Coronary artery (tissue), 2 donors: ENCODE data around the gene CERS6.

Experiments used
- DNase-seq: peaks from one replicate; pipeline ENCODE4 v3.0.0-alpha.2; 2017; ENCODE audit warnings: low spot score
- H3K27ac ChIP-seq, 2 donors: fragments of 200-600 bp; sonication (generic); one replicate each; pipeline ENCODE4 v1.5.1; 2016 to 2019
- H3K4me3 ChIP-seq: fragments of 200-600 bp; sonication (generic); 2 replicates; pipeline ENCODE4 v1.5.1; 2016; ENCODE audit warnings: mild to moderate bottlenecking, moderate library complexity
- CTCF ChIP-seq: fragments of 200-600 bp; sonication (generic); IDR thresholded peaks from one replicate; pipeline ENCODE4 v1.5.1; 2019; ENCODE audit warnings: antibody characterized with exemption

CERS6 gene

GRCh38 chr2:168467729-168468128, 11.7 kb downstream of the CERS6 start:
- H3K27ac ChIP-seq = no peak overlapping the region
- TF ChIP-seq CTCF = no peak
- no peak for DNase-seq
- H3K4me3 ChIP-seq = no peak overlapping the region

- DNase-seq = no peak
- TF ChIP-seq CTCF = no peak
- Histone ChIP-seq H3K4me3 (no peak overlapping the region), H3K27ac (no peak overlapping the region)
Observed at GRCh38 chr2:168468354-168468753, 12.3 kb downstream of the CERS6 start.

GRCh38 chr2:168469281-168469988, 13.4 kb downstream of the CERS6 start:
- no peak overlapping the region for H3K4me3 ChIP-seq
- no peak for TF ChIP-seq CTCF
- no peak overlapping the region for H3K27ac ChIP-seq
- no peak for DNase-seq

- no peak for DNase-seq
- no peak for TF ChIP-seq CTCF
- H3K4me3 ChIP-seq = no peak overlapping the region
- no peak overlapping the region for H3K27ac ChIP-seq
Observed at GRCh38 chr2:168470320-168471162, 14.5 kb downstream of the CERS6 start.

- DNase-seq = no peak
Observed at GRCh38 chr2:168471163-168471475, 15.0 kb downstream of the CERS6 start.

GRCh38 chr2:168475636-168476035, 19.6 kb downstream of the CERS6 start:
- no peak for DNase-seq
- TF ChIP-seq CTCF = no peak

More at GRCh38 chr2:168471163-168471475, 15.0 kb downstream of the CERS6 start:
- Histone ChIP-seq H3K4me3 (no peak overlapping the region), H3K27ac (no peak overlapping the region)
- no peak for TF ChIP-seq CTCF

GRCh38 chr2:168478206-168478605, 22.1 kb downstream of the CERS6 start:
- Histone ChIP-seq H3K27ac (no peak overlapping the region), H3K4me3 (no peak overlapping the region)
- TF ChIP-seq CTCF = no peak
- DNase-seq = no peak

More at GRCh38 chr2:168475636-168476035, 19.6 kb downstream of the CERS6 start:
- no peak overlapping the region for H3K4me3 ChIP-seq
- H3K27ac ChIP-seq = no peak overlapping the region
